Glomerular visceral epithelial cell (primary cell): ENCODE measurements around the gene BNIP3.
A peak's percentile ranks its signal among the peaks of the same experiment; 100 is the strongest.
"Not testable (repeated sequence)": the region's sequence is repeated elsewhere in the genome, so short reads cannot be mapped to it uniquely, and the experiment has no call there.

ENCODE experiments used
- DNase-seq: peaks from one replicate; pipeline ENCODE4 v3.0.0-alpha.2; 2016; ENCODE audit errors: extremely low spot score

BNIP3 gene

DNA sequence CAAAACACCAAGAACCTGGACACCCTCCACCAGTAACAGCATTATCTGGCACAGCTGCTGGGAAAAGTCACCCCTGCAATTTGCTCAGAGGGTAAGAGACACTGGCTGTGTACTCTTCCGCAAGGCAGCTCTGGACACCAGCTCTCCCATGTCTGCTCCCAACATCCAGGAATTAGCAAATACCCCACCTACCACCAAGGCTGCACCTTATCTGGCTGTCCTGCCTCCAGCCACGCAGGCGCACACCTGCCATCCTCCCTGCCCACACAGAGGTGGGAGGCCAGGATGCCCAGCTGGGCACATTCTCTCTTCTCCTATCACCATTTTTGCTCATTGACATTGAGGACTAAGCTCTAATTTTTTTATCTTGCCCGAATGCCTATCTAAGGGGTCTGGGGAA is 20.3 kb upstream of the BNIP3 start:
- no peak for DNase-seq

DNA sequence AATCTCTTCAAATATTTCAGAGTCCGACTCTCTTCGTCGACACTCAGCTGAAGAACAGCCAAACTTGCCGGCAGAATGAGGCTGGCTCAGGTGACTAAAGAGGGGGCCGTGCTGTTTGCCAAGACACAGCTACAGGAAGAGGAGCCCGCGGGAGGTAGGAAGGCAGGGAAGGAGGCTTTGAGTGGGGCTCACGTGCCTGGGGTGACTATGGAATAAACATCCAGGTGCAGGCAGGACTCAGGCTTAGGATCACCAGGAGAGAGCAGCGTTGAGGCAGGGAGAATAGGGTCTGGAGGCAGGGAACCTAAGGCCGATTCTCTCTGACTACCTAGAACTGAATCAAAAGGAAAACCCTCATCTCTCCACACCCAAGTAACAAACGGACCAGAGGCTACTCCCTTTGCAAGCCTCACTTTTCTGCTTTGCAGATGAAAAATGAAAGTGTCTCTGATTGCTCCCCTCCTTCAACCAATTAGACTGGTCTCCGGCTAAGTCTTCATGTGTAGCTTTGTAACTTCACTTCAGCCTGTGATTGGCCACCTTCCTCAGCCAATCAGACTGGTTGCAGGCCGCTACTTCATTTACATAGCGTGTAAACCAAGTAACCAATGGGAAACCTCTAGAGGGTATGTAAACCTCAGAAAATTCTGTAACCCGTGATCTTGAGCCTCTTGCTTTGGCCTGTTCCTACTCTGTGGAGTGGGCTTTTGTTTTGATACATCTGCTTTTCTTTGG is 19.7 kb upstream of the BNIP3 start:
- DNase-seq = no peak

DNA sequence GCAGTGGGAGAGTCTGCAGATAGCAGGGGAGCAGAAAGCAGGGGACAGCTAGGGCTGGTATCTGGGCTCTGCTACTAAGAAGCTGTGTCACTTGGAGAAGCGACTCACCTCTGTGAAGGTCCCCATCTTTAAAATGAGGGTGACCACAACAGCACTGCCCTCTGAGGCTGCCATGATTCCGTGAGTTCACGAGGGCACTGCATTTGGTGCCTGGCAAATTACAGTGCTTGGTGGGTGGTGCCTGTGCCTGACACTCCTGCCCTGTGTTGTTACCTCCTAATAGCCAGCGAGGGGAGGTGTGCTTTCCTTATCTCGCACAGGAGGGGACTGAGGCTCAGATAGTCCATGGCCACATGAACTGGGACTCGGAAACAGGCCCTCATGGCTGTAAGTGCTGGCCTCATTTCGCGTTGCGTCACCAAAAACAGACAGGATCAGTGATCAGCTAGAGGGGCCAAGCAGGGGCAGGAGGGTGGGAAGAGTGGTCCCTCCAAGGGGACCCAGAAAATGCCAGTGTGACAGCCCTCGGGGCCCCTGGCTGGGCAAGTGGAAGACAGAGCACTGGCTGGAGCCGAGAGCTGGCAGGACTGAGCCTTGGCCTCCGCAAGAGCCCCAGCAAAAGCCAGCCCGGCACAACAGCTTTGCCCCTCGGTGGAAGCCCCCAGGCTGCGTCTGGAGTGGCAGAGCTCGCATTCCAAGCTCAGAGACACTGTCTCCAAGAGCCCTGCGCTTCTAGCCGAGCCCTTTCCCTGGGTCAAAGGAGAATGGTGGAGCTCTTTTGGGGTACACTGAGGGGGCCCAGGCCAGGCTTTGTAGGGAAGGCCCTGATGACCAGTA is 17.3 kb upstream of the BNIP3 start:
- DNase-seq = no peak

DNA sequence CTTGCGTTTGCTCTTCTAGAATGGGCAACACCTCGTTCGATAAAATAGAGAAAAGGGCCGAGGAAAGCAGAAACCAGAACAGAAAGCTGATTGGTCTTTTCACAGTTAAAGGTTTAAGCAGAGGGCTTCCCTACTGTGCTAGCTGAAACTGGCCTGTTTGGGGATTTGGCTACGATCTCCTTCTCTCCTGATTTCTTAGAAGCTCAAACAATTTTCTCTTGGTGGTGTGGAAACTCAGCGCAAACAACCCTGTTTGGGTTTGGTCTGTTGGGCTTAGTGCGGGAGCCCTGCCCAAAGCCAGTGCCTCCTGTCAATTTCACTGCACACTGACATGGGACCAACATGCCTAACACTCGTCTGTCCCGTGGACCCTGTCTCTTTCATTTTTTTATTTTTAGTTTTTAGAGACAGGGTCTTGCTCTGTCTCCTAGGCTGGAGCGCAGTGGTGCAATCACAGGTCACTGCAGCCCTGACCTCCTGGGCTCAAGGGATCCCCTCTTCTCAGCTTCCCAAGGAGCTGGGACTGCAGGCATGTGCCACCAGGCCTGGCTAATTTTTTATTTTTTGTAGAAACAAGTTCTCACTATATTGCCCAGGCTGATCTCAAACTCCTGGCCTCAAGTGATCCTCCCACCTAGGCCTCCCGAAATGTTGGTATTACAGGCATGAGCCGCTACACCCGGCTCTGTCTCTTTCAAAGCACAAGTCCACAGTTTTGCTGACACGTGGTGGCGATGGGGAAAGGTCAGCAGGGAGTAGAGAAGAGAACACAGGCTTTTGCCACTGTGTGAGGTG is 16.5 kb upstream of the BNIP3 start:
- no peak for DNase-seq

DNA sequence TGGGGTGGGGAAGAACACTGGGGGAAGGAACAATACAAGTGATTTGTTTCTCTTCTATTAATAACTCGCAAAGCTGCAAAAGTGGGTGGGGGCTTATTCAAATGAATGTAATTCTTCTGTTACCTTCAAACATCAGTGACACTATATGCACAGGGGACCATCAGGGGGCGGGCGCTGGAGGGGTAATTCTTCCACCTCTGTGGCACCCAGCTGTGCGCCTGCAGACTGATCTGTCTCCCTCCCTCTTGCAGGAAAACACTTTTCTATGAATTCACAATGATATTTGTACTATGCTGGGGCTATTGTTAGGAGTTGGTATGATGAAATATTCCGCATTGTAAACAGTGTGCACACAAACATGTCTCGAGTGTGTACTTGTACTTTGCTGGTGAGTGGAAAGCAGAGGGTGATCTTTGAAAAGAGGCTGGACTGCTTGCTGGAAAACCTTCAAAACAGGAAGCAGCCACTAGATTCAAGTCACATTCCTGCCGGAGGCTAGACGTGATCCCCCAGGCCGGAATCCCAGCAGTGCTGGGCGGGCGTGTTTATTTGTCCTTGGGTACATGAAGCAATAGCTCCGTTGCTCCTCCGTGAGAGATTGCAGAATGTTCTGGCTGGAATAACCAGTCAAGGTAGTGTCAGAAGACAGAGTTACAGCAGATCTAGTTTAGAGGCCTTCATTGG is 15.8 kb upstream of the BNIP3 start:
- DNase-seq = no peak

DNA sequence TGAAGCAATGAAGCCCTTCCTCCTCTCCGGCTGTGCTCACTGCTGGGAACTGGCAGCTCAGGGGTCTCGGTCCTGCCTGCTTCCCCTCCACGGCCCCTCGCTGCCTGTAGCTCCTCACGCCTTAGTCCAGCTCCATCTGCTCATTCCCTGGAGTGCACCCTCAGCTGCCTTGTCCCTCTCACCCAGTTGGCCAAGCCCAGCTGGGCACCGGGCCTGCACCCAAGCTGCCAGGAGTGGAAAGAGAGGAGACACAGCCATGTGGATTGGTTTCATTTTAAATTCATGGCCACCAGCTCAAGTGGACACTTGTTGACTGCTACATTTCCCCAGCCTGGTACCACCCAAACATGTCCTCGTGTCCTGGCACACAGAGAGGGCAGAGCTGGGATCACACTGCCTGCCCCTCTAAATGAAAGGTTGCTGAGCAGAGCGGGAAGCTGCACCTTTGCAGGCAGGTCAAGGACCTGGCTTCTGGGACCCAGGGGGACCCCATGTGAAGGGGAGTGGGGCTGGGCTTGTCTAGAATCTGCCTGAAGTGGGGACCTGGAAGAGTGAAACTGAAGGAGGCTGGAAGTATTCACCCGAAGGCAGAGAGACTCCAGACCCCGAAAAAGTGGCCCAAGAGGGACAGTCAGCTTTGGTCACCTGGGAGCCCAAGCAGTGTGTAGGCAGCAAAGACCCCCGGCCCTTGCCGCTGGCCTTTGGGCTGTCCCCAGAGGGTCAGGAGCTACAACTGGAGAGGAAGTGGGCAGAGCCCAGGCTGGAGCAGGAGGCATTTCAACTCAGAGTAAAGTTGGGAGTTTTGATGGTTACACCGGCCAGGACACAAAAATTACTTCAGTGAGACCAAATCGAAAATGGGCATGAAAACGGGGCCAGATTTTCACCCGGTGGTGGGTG is 15.0 kb upstream of the BNIP3 start:
- no peak for DNase-seq

DNA sequence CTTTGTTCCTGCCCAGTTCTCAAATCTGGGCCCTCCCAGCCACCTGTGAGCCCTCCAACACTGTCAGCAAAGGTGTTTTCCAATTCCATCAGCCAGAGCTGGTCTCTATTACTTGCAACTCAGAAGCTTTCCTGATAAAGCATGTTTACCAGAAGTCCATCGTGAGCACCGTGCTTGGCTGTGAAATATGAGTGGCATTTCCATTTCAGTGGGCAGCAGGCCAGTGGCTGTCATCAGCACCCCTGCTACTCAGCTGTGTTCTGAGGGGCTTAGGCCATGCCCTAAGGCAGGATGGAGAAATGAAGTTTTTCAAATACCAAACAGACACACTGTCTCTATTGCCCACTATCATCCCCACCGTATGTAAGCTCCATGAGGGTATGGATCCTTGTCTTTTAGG is 12.7 kb upstream of the BNIP3 start:
- no peak for DNase-seq

DNA sequence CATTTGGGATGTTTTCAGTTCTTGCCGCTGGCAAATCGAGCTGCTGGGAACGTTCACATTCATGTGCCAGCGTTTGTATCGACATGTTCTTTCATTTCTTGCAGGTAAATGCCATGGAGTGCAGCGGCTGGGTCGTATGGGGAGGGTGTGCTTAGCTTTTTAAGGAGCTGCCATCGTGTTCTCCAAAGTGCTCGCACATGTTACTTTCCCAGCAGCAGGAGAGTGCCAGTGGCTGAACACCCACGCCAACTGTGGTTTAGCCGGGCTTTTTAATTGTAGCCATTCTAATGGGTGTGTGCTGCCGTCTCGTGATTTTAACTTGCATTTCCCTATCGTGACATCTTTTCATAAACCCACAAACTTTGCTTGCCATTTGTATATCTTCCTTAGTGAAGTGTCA is 11.6 kb upstream of the BNIP3 start:
- no peak for DNase-seq

DNA sequence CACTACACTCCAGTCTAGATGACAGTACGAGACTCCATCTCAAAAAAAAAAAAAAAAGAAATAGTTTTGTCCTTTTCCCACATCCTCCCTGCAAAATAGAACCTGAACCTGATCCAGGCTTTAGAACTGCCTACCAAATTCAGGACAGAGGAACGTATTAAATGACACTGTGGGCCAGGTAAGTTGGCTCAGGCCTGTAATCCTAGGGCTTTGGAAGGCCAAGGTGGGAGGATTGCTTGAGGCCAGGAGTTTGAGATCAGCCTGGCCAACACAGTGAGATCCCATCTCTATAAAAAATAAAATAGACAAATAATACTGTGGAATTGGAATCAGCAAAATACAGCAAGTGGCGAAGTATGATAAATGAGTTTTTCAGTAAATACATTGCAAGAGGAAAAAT is 10.0 kb upstream of the BNIP3 start:
- no peak for DNase-seq

DNA sequence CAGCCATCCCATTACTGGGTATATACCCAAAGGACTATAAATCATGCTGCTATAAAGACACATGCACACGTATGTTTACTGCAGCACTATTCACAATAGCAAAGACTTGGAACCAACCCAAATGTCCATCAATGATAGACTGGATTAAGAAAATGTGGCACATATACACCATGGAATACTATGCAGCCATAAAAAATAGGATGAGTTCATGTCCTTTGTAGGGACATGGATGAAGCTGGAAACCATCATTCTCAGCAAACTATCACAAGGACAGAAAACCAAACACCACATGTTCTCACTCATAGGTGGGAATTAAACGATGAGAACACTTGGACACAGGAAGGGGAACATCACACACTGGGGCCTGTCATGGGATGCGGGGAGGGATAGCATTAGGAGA is 6.1 kb upstream of the BNIP3 start:
- not testable (repeated sequence) for DNase-seq

DNA sequence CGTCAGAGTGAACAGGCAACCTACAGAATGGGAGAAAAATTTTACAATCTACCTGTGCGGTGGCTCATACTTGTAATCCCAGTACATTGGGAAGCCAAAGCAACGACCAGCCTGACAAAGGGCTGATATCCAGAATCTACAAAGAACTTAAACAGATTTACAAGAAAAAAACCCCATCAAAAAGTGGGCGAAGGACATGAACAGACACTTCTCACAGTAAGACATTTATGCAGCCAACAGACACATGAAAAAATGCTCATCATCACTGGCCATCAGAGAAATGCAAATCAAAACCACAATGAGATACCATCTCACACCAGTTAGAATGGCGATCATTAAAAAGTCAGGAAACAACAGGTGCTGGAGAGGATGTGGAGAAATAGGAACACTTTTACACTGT is 5.6 kb upstream of the BNIP3 start:
- DNase-seq = not testable (repeated sequence)

DNA sequence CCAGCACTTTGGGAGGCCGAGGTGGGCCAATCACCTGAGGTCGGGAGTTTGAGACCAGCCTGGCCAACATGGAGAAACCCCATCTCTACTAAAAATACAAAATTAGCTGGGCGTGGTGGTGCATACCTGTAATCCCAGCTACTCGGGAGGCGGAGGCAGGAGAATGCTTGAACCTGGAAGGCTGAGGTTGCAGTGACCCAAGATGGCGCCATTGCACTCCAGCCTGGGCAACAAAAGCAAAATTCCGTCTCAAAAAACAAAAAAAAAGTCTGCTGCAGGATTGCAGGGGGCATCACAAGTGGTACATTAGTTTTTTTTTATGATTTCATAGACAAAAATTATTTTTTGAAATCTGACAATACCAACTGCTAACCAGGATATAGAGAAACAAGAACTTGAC is 5.1 kb upstream of the BNIP3 start:
- not testable (repeated sequence) for DNase-seq

DNA sequence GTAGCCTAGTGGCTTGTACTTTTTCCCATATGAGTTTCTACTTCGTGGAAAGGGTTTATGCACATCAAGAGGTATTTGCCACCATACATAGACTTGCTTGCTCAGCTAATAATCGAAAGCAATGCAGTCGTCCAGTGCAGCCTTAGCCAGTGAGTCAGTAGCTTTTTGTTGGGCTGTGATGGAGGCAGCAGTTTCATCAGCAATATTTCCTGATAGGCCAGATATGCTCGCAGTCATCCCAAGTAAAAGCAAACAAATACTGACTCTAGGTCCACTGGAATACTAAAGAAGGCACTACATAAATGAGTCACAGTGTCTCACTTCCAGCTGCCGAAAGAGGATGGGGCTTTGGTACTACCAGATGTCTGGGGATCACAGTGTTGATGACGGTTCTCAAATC is 2.1 kb upstream of the BNIP3 start:
- peak; percentile 35 for DNase-seq

DNA sequence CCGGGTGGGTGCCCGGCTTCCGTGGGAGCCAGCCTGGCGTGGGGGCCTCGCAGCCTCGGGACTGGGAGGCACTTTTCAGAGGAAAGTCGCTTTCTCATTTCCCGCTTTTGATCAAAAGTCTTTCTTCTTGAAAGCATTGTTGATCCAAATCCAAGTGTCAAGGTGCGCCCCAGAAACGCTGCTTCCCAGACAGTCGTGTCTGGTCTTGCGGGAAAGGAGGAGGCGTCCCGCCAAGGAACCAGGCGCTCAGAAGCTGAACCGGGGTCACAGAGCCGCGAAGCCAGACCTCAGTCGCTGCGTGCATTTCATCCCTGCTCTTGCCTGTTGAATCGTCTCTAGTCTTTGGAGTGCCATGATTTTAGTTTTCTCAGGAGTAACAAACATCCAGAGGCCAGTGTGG is 1.1 kb upstream of the BNIP3 start:
- DNase-seq = no peak

DNA sequence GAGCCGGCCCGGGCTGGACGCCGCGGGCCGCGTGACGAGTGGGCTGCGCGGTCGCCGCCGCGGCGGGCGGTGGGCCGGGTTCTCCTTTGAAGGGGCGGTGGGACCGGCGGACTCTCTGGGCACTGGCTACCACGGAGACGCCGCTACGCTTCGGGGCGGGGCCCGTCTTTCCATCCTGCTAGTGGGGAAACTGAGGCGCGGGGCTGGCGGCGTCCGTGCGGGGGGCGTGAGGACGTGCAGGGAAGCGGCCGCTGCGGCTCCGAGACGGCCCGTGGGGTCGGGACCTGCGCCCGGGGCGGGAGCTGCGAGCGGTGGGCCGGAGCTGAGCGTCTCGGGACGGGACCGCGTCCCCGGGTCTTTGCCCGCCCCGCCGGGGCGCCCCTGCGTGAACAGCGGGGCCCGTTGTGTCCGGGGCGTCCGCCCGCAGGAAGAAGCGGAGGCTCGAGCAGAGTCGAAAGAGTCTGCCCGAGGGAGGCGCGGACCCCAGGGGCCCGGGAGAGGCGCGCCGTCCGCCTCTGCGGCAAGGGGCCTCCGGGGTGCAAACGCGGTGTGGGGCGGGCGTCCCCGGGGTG is 548 bp upstream of the BNIP3 start:
- no peak for DNase-seq

DNA sequence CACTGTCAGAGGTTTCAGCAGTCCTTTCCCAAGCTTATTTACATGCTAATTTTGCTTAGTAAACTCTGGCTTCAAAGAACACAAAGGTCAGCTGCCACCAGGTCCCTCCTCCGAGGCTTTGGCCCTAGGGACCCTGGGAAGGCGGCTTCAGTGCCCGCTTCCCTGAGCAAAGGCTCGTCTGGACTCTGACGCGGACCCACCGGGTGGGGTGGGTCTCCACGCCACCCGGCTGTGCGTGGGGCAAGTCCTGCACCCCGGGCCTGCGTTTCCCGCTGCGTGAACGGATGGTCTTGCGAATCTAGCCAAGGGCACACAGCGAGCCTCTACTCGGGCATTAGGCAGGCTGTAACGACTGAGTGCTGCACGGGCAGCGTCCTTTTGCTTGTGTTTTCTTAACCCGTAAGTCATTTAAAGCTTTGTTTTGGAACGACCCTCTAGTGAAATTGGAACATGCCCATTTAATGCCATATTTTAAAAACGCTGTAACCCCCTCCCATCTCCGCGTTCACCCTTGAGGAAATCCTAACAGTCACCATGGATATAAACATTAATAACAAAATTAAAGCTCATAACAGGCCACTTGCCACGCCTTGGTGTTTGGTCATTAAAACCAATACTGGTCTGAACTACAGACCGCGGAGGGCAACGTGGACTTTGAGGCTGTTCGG is 828 bp downstream of the BNIP3 start:
- DNase-seq = no peak

DNA sequence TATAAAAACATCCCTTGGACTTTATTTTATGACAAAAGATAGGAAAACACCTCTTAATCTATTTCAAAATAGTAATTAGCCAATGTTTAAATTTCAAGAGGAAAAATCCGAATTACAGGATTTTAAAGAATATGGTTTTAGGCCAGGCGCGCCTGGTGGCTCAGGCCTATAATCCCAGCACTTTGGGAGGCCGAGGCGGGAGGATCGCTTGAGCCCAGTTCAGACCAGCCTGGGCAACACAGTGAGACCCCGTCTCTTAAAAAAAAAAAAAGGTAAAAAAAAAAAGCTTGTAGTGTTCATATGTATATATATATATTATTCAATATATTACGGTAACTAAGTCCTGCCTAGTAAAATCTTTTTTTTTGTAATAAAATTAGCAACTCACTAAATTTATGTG is 1.4 kb downstream of the BNIP3 start:
- DNase-seq = no peak

DNA sequence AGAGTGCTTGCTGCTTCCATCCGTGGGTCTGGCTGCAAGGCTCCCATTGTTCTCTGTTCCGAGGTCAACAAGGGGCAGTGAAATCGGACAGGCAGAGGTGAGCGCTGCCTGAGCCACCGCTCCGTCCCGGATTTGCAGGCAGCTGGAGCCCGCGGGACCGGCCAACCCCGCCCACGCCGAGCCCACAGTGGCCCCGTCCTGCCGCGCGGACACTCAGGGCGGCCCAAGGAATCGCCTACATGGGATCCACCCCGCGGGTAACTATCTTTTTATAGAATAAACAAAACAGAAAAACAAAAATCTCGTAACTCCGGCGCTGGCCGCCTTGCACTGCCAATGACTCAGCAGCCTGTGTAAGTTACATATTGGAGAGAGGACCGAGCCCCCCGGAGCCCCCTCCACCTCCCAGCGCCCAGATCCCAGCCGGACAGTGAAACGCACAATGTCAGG is 1.9 kb downstream of the BNIP3 start:
- peak; percentile 25 for DNase-seq

DNA sequence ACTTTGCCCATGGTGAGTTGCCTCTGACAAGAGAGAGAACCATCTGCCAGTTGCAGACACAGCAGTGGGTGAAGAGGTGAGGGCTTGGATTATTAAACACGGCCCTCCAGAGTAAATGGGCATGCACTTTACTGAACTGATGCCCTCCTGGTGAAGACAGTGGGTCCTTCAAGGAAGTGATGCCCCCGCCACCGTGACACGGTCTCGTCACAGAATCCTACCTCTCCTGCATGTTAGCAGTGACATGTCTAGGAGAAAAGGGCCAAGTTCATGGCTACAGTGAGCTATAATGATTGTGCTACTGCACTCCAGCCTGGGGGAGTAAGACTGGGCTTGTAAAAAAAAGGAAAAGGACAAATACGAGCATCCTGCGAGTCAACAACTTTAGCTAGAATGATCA is 2.4 kb downstream of the BNIP3 start:
- DNase-seq = no peak

DNA sequence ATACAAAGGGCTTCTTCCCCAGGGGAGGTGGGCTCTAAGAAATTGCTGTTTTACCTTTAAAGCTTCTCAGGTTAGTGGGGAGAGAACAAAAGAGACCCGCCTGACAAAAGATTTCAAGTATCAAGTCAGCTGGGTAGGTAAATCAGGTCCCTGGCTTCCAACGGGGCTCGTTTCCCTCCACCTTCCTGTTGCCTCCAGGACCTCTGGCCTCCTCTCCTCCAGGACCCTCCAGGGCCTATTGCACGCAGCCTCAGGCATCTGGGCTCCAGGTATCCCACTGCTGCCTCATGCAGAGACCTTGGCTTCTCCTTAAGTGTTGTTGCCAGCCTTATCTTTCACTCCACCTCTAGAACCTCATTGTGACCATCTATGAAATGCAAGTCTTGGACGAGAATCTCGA is 2.9 kb downstream of the BNIP3 start:
- DNase-seq = no peak
